SK-N-SH (cell line): ENCODE results near the gene ATP13A4. TPM values are rescaled to one million over a fixed set of nuclear protein-coding genes. Genes with fewer than 3 reads are reported as not detected.

Experiments used
- CTCF ChIA-PET: fragments of 300-600, 350-600 bp; formaldehyde crosslinking; extraction: SDS; loops from one replicate; lab custom pipeline; 2021; lab: Yijun Ruan, JAX
- POLR2A ChIA-PET: fragments of 350-600 bp; sonication (Branson Sonifier 250); formaldehyde crosslinking; extraction: SDS; loops from one replicate; lab custom pipeline; 2020; ENCODE audit warnings: antibody characterized with exemption, inconsistent platforms; lab: Yijun Ruan, JAX
- DNase-seq: peaks from one replicate; pipeline ENCODE4 v3.0.0; 2012
- H2AFZ ChIP-seq: fragments of 200-600 bp; sonication (generic); 2 replicates; pipeline ENCODE4 v1.8.1; 2016; ENCODE audit warnings: antibody characterized with exemption, mild to moderate bottlenecking, low read depth
- H3F3A ChIP-seq: fragments of 200-600 bp; sonication (generic); replicated peaks from 2 replicates; pipeline ENCODE3; 2016; ENCODE audit warnings: antibody characterized with exemption, mild to moderate bottlenecking; ENCODE audit not compliant: insufficient read depth
- H3K27ac ChIP-seq, 2 experiments: fragments of 200-500 bp in 1 of 2; fragments of 200-600 bp in 1 of 2; sonication (Bioruptor generic) in 1 of 2; sonication (generic), shearing (Covaris generic) in 1 of 2; 2 replicates each; pipeline versions ENCODE4 v1.5.1 to v1.6.1; 2014 to 2016; ENCODE audit warnings: low read depth in 2 of 2, inconsistent platforms in 1 of 2, low read length in 1 of 2, mild to moderate bottlenecking in 1 of 2, mixed read lengths in 1 of 2
- H3K27me3 ChIP-seq: fragments of 200-600 bp; sonication (generic), shearing (Covaris generic); 2 replicates; pipeline ENCODE4 v1.6.1; 2016; ENCODE audit warnings: mixed run types; ENCODE audit not compliant: insufficient read depth
- H3K36me3 ChIP-seq, 2 experiments: fragments of 200-500 bp in 1 of 2; fragments of 200-600 bp in 1 of 2; sonication (Bioruptor generic) in 1 of 2; sonication (generic) in 1 of 2; replicated peaks in 1 of 2; 2 replicates each; pipeline versions ENCODE3 to v1.5.1; 2014 to 2016; ENCODE audit warnings: low read length in 1 of 2, mild to moderate bottlenecking in 1 of 2; ENCODE audit not compliant: insufficient read depth in 2 of 2, control insufficient read depth in 1 of 2
- H3K4me1 ChIP-seq, 2 experiments: fragments of 200-500 bp in 1 of 2; fragments of 200-600 bp in 1 of 2; sonication (Bioruptor generic) in 1 of 2; sonication (generic), shearing (Covaris generic) in 1 of 2; 2 replicates each; pipeline versions ENCODE4 v1.5.1 to v1.6.1; 2014 to 2016; ENCODE audit warnings: low read depth in 1 of 2, low read length in 1 of 2, mixed run types in 1 of 2; ENCODE audit not compliant: insufficient read depth in 2 of 2, control insufficient read depth in 1 of 2
- H3K4me2 ChIP-seq: fragments of 200-600 bp; sonication (generic), shearing (Covaris generic); 2 replicates; pipeline ENCODE4 v1.6.1; 2017; ENCODE audit warnings: mixed run types
- H3K4me3 ChIP-seq, 2 experiments: fragments of 200-500 bp in 1 of 2; fragments of 200-600 bp in 1 of 2; sonication (Bioruptor generic) in 1 of 2; sonication (generic), shearing (Covaris generic) in 1 of 2; 2 replicates each; pipeline versions ENCODE4 v1.5.1 to v1.8.1; 2014 to 2016; ENCODE audit warnings: low read depth in 2 of 2, inconsistent platforms in 1 of 2, low read length in 1 of 2, mild to moderate bottlenecking in 1 of 2, mixed read lengths in 1 of 2, moderate library complexity in 1 of 2
- H3K79me2 ChIP-seq: fragments of 200-600 bp; sonication (generic); 2 replicates; pipeline ENCODE4 v1.8.1; 2017; ENCODE audit warnings: mild to moderate bottlenecking; ENCODE audit not compliant: insufficient read depth
- H3K9ac ChIP-seq: fragments of 200-600 bp; sonication (generic); 2 replicates; pipeline ENCODE4 v1.6.1; 2017; ENCODE audit warnings: mixed run types
- H3K9me2 ChIP-seq: fragments of 200-600 bp; sonication (generic); 2 replicates; pipeline ENCODE4 v1.6.1; 2017; ENCODE audit warnings: mixed run types
- H3K9me3 ChIP-seq: fragments of 200-600 bp; sonication (generic); 2 replicates; pipeline ENCODE4 v1.6.1; 2017; ENCODE audit warnings: mixed run types, mild to moderate bottlenecking, moderate library complexity
- H4K20me1 ChIP-seq: fragments of 200-600 bp; sonication (generic); 2 replicates; pipeline ENCODE4 v1.6.1; 2017; ENCODE audit warnings: mild to moderate bottlenecking, mixed run types; ENCODE audit not compliant: insufficient read depth
- CHD2 ChIP-seq: fragments of 150-350 bp; IDR thresholded peaks from 2 replicates; pipeline ENCODE4 v1.6.1; 2018; ENCODE audit warnings: low read length; ENCODE audit not compliant: partially characterized antibody
- CTCF ChIP-seq: fragments of 200-600 bp; sonication (generic); IDR thresholded peaks from 2 replicates; pipeline ENCODE4 v1.6.1; 2017; ENCODE audit warnings: antibody characterized with exemption, mild to moderate bottlenecking, moderate library complexity
- ELF1 ChIP-seq: IDR thresholded peaks from 2 replicates; pipeline ENCODE4 v1.4.0; 2012
- EP300 ChIP-seq, 2 experiments: IDR thresholded peaks; 2 replicates each; pipeline versions ENCODE4 v1.4.0 to v1.6.1; 2012; ENCODE audit warnings: borderline replicate concordance in 1 of 2, low read depth in 1 of 2, low read length in 1 of 2
- EZH2phosphoT487 ChIP-seq: fragments of 200-600 bp; sonication (generic); IDR thresholded peaks from 2 replicates; pipeline ENCODE4 v1.6.1; 2017; ENCODE audit warnings: low read depth, mixed run types, mild to moderate bottlenecking, antibody characterized with exemption, moderate library complexity, borderline replicate concordance
- FOXJ3 ChIP-seq: sonication (generic); formaldehyde crosslinking; IDR thresholded peaks from 2 replicates; pipeline ENCODE4 v1.5.1; 2020; ENCODE audit warnings: mild to moderate bottlenecking, missing genetic modification reagents
- FOXM1 ChIP-seq: IDR thresholded peaks from 2 replicates; pipeline ENCODE4 v1.4.0; 2012; ENCODE audit warnings: low read depth, mild to moderate bottlenecking
- IRF3 ChIP-seq: fragments of 150-350 bp; IDR thresholded peaks from 2 replicates; pipeline ENCODE4 v1.6.1; 2016; ENCODE audit warnings: mild to moderate bottlenecking, low read depth, low read length
- MAX ChIP-seq: IDR thresholded peaks from 2 replicates; pipeline ENCODE4 v1.4.0; 2012; ENCODE audit warnings: low read depth
- MEF2A ChIP-seq: IDR thresholded peaks from 2 replicates; pipeline ENCODE4 v1.4.0; 2012; ENCODE audit warnings: low read depth, borderline replicate concordance
- MXI1 ChIP-seq: IDR thresholded peaks from 2 replicates; pipeline ENCODE4 v1.6.1; 2012; ENCODE audit warnings: mild to moderate bottlenecking, low read depth, low read length, improper control_type of control experiment
- NFIC ChIP-seq: IDR thresholded peaks from 2 replicates; pipeline ENCODE4 v1.4.0; 2012; ENCODE audit warnings: borderline replicate concordance
- PBX3 ChIP-seq: IDR thresholded peaks from 2 replicates; pipeline ENCODE4; 2012
- POLR2AphosphoS5 ChIP-seq: IDR thresholded peaks from 2 replicates; pipeline ENCODE4 v1.6.1; 2012; ENCODE audit warnings: low read depth, low read length
- REST ChIP-seq: IDR thresholded peaks from 2 replicates; pipeline ENCODE4 v1.6.1; 2012; ENCODE audit warnings: mild to moderate bottlenecking, low read depth, low read length, moderate library complexity
- RXRA ChIP-seq: IDR thresholded peaks from 2 replicates; pipeline ENCODE4 v1.4.0; 2012; ENCODE audit warnings: low read depth, mild to moderate bottlenecking, borderline replicate concordance
- SIN3A ChIP-seq: IDR thresholded peaks from 2 replicates; pipeline ENCODE4 v1.6.1; 2012; ENCODE audit warnings: low read depth, mild to moderate bottlenecking, low read length, moderate library complexity, borderline replicate concordance
- TAF1 ChIP-seq: IDR thresholded peaks from 2 replicates; pipeline ENCODE4 v1.6.1; 2012; ENCODE audit warnings: low read depth, mild to moderate bottlenecking, low read length, moderate library complexity, borderline replicate concordance
- TCF12 ChIP-seq: IDR thresholded peaks from 2 replicates; pipeline ENCODE4 v1.4.0; 2012
- TEAD4 ChIP-seq: IDR thresholded peaks from 2 replicates; pipeline ENCODE4 v1.4.0; 2012; ENCODE audit warnings: mild to moderate bottlenecking, borderline replicate concordance; ENCODE audit not compliant: insufficient read depth
- WGBS: methylation state at CpG from one replicate; pipeline ENCODE4 v1.1.6; 2017; ENCODE audit warnings: low lambda C conversion rate; 5-methylcytosine and 5-hydroxymethylcytosine counted together
- polyA plus RNA-seq, 3 experiments: library from polyadenylated mRNA; depleted of rRNA; stranded (reverse); fragments of >200 nt; gene quantifications; 2 replicates each; pipeline ENCODE4 v1.2.3, GENCODE V29; 2012

ATP13A4 gene
- polyA plus RNA-seq, 1 of the 3 experiments (the other 2 are of a cell fraction), result 0.02 TPM

DNA sequence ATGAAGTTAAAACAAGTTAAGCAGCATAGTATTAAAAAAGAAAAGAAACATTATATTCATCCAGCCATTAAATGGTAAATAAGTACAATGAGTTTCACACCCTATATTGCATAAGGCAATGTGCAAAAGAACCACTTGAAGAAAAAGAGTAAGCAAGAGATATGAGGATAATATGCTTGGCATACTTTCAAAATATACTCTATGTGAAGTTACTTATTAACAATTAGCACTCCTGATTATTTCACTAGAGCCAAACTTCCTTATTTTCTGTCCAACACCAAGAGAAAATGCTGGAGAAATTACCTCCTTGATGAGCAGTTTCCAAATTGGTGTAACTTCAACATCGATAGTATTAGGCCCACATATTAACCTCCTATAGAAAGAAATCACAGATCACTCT, 63.7 kb downstream of the ATP13A4 start:
- H3K27me3 ChIP-seq, result no peaks in the 10 kb centered on the region
- H2AFZ ChIP-seq, result no peak overlapping the region
- H3K4me2 ChIP-seq, result no peak overlapping the region
- TF ChIP-seq ELF1, result no peak
- no peak for TF ChIP-seq FOXJ3 (CRISPR knock-in tag)
- no peak for TF ChIP-seq RXRA
- TF ChIP-seq NFIC, result no peak
- TF ChIP-seq REST, result no peak
- no peak for TF ChIP-seq MEF2A
- TF ChIP-seq TEAD4, result no peak
- TF ChIP-seq POLR2AphosphoS5, result no peak
- no peak for TF ChIP-seq PBX3
- TF ChIP-seq MAX, result no peak
- no peak for TF ChIP-seq CTCF
- TF ChIP-seq SIN3A, result no peak
- no peak for TF ChIP-seq TCF12
- no peak for TF ChIP-seq CHD2
- TF ChIP-seq EP300 (IDR thresholded peaks at IDR 0.05; ENCODE audit: borderline replicate concordance in 1 of 2, low read depth in 1 of 2, low read length in 1 of 2), result no peak
- no peak for TF ChIP-seq IRF3
- no peak for TF ChIP-seq FOXM1
- no peak for TF ChIP-seq MXI1
- TF ChIP-seq TAF1, result no peak
- no peak for TF ChIP-seq EZH2phosphoT487
- no peak overlapping the region for H3K9ac ChIP-seq
- WGBS, result 0% methylated on average over 1 of the region's 1 CpG
- POLR2A ChIA-PET, result no interaction called here
- H3K36me3 ChIP-seq, result no peaks in the 10 kb centered on the region
- H3K9me3 ChIP-seq, result no peaks in the 10 kb centered on the region
- H3K9me2 ChIP-seq, result no peaks in the 10 kb centered on the region
- H3F3A ChIP-seq, result no peaks in the 10 kb centered on the region
- no peak overlapping the region for H3K4me3 ChIP-seq
- H3K4me1 ChIP-seq, result no peaks in the 10 kb centered on the region
- no peaks in the 10 kb centered on the region for H4K20me1 ChIP-seq
- CTCF ChIA-PET, result interaction anchor here (0.8 kb wide), 1 partner anchor 13 kb away, joined by 3 read pairs; no protein-coding TSS in a partner anchor
- no peaks in the 10 kb centered on the region for H3K79me2 ChIP-seq
- no peak for DNase-seq
- no peak overlapping the region for H3K27ac ChIP-seq
